ENCODE data around the gene LSM12. TPM values are rescaled to one million over a fixed set of nuclear protein-coding genes. Genes with fewer than 3 reads are reported as not detected.

The LSM12 gene
- total and polyA plus RNA-seq, 4 donors = 14.8 to 54.6 (median 35.6) TPM

GRCh38 chr17:44091200-44091997, 24.9 kb upstream of the LSM12 start:
- DNase-seq = no peak

DNA sequence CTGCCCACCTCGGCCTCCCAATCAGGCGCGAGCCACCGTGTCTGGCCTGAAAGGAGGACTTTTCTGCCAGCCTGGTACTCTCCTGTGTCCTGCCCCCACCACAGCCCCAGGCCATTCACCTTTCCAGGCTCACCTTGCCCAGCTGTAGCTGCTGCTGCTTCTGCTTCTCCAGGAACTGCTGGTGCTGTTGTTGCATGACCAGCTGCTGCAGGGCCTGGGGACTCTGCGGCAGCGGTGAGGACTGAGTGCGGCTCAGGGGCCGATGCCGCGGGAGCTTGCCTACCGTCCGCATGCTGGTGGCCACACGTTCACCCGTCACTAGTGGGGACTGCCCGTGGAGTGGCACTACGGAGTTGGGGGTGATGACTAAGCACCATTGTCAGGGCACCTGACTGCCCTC, 21.8 kb upstream of the LSM12 start:
- H3K9me3 ChIP-seq (ENCODE audit: control insufficient read depth in 4 of 4, insufficient read depth in 3 of 4, low read length in 3 of 4) = no peaks in the 10 kb centered on the region
- no peaks in the 10 kb centered on the region for H3K27me3 ChIP-seq (ENCODE audit: control insufficient read depth in 3 of 3, insufficient read depth in 3 of 3, low read length in 2 of 3)
- DNase-seq (no peak), ATAC-seq (ENCODE audit: insufficient read depth, low FRiP score) (no peak)
- 96 to 97% methylated on average over 16 of the region's 16 CpGs for WGBS, 2 donors
- TF ChIP-seq, protein P1, sequence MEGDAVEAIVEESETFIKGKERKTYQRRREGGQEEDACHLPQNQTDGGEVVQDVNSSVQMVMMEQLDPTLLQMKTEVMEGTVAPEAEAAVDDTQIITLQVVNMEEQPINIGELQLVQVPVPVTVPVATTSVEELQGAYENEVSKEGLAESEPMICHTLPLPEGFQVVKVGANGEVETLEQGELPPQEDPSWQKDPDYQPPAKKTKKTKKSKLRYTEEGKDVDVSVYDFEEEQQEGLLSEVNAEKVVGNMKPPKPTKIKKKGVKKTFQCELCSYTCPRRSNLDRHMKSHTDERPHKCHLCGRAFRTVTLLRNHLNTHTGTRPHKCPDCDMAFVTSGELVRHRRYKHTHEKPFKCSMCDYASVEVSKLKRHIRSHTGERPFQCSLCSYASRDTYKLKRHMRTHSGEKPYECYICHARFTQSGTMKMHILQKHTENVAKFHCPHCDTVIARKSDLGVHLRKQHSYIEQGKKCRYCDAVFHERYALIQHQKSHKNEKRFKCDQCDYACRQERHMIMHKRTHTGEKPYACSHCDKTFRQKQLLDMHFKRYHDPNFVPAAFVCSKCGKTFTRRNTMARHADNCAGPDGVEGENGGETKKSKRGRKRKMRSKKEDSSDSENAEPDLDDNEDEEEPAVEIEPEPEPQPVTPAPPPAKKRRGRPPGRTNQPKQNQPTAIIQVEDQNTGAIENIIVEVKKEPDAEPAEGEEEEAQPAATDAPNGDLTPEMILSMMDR (IDR thresholded peaks at IDR 0.05; ENCODE audit: control extremely low read depth, extremely low read depth) = no peak
- peaks cover 15 to 62% (median 36%) of the 10 kb centered on the region in 4 donors for H3K36me3 ChIP-seq (ENCODE audit: control insufficient read depth in 4 of 4, insufficient read depth in 4 of 4, low read length in 4 of 4)
- H3K27ac ChIP-seq (ENCODE audit: low read depth in 1 of 2, low read length in 1 of 2) = no peak overlapping the region
- no peak overlapping the region for H3K4me3 ChIP-seq
- H3K9ac ChIP-seq (ENCODE audit: insufficient read depth in 1 of 2, low read length in 2 of 2) = no peak overlapping the region
- H3K4me1 ChIP-seq (ENCODE audit: control insufficient read depth in 5 of 5, insufficient read depth in 5 of 5, low read length in 5 of 5) = peaks cover 0 to 16% (median 0%) of the 10 kb centered on the region in 5 donors

More at GRCh38 chr17:44091200-44091997, 24.9 kb upstream of the LSM12 start:
- no peak for ATAC-seq (ENCODE audit: insufficient read depth, low FRiP score)
- peaks cover 5 to 25% (median 9%) of the 10 kb centered on the region in 5 donors for H3K4me1 ChIP-seq (ENCODE audit: control insufficient read depth in 5 of 5, insufficient read depth in 5 of 5, low read length in 5 of 5)
- H3K4me3 ChIP-seq = no peak overlapping the region
- TF ChIP-seq, protein P1 (IDR thresholded peaks at IDR 0.05; ENCODE audit: control extremely low read depth, extremely low read depth) = no peak
- no peak overlapping the region for H3K27ac ChIP-seq (ENCODE audit: low read depth in 1 of 2, low read length in 1 of 2)
- H3K27me3 ChIP-seq (ENCODE audit: control insufficient read depth in 3 of 3, insufficient read depth in 3 of 3, low read length in 2 of 3) = no peaks in the 10 kb centered on the region
- H3K36me3 ChIP-seq (ENCODE audit: control insufficient read depth in 4 of 4, insufficient read depth in 4 of 4, low read length in 4 of 4) = peaks cover 15 to 45% (median 22%) of the 10 kb centered on the region in 4 donors
- no peak overlapping the region for H3K9ac ChIP-seq (ENCODE audit: insufficient read depth in 1 of 2, low read length in 2 of 2)
- no peaks in the 10 kb centered on the region for H3K9me3 ChIP-seq (ENCODE audit: control insufficient read depth in 4 of 4, insufficient read depth in 3 of 4, low read length in 3 of 4)
- WGBS, 2 donors = 92 to 95% methylated on average over 14 of the region's 14 CpGs

- DNase-seq (no peak), ATAC-seq (ENCODE audit: insufficient read depth, low FRiP score) (no peak)
- H3K4me3 ChIP-seq = no peak overlapping the region
- H3K27me3 ChIP-seq (ENCODE audit: control insufficient read depth in 3 of 3, insufficient read depth in 3 of 3, low read length in 2 of 3) = no peaks in the 10 kb centered on the region
- H3K4me1 ChIP-seq (ENCODE audit: control insufficient read depth in 5 of 5, insufficient read depth in 5 of 5, low read length in 5 of 5) = peaks cover 0 to 16% (median 0%) of the 10 kb centered on the region in 5 donors
- TF ChIP-seq, protein P1 (IDR thresholded peaks at IDR 0.05; ENCODE audit: control extremely low read depth, extremely low read depth) = no peak
- 73 to 81% methylated on average over 7 of the region's 8 CpGs for WGBS, 2 donors
- H3K27ac ChIP-seq (ENCODE audit: low read depth in 1 of 2, low read length in 1 of 2) = no peak overlapping the region
- no peaks in the 10 kb centered on the region for H3K9me3 ChIP-seq (ENCODE audit: control insufficient read depth in 4 of 4, insufficient read depth in 3 of 4, low read length in 3 of 4)
- no peak overlapping the region for H3K9ac ChIP-seq (ENCODE audit: insufficient read depth in 1 of 2, low read length in 2 of 2)
- H3K36me3 ChIP-seq (ENCODE audit: control insufficient read depth in 4 of 4, insufficient read depth in 4 of 4, low read length in 4 of 4) = peaks cover 19 to 60% (median 34%) of the 10 kb centered on the region in 4 donors
Observed at GRCh38 chr17:44087319-44087718, 20.8 kb upstream of the LSM12 start.

All from lung (tissue), 12 donors.